Subcutaneous adipose tissue (tissue), 4 donors: Measurements from ENCODE around the gene NUDT3. TPM values are rescaled to one million over a fixed set of nuclear protein-coding genes. Genes with fewer than 3 reads are reported as not detected.

Experiments used
- CTCF ChIP-seq: fragments of 450-650 bp; IDR thresholded peaks from one replicate; pipeline ENCODE4 v1.5.1; 2016; ENCODE audit warnings: low read depth, mild to moderate bottlenecking, control low read depth, antibody characterized with exemption, moderate library complexity
- small RNA-seq: library from RNA; depleted of rRNA; stranded (forward); fragments of <200 nt; gene quantifications from one replicate; pipeline ENCODE3, GENCODE V24; 2016
- total RNA-seq, 4 donors: library from RNA; depleted of rRNA; stranded (reverse); fragments of >200 nt; gene quantifications; one replicate each; pipeline ENCODE4 v1.1.0, GENCODE V29; 2016

Gene NUDT3
- total RNA-seq, 4 donors from 2014 or later: 27.2 to 33.5 (median 30.5) TPM

GRCh38 chr6:34233867-34234266 lies 158.6 kb downstream of the NUDT3 start:
- no peak for TF ChIP-seq CTCF

GRCh38 chr6:34232901-34233300 lies 159.6 kb downstream of the NUDT3 start:
- no peak for TF ChIP-seq CTCF

GRCh38 chr6:34231566-34232336 lies 160.7 kb downstream of the NUDT3 start:
- TF ChIP-seq CTCF: no peak

- TF ChIP-seq CTCF: no peak
Observed at GRCh38 chr6:34230653-34231371, 161.7 kb downstream of the NUDT3 start.

GRCh38 chr6:34229877-34230276 lies 162.6 kb downstream of the NUDT3 start:
- TF ChIP-seq CTCF: no peak

Small RNA genes lying within 50 kb of the gene (small RNA-seq; reads per million reads assigned to genes)
- gene MIR6835: not detected

Other genes with a start within 250 kb of the NUDT3 start
- gene GRM4, start 246.6 kb downstream of the NUDT3 start, total RNA-seq: not detected
- gene HMGA1, start 155.8 kb downstream of the NUDT3 start, total RNA-seq: 10 to 100 TPM; 10.3 to 21.4 (median 13.5) TPM
- 10 to 100 TPM; 11.3 to 23.3 (median 19.5) TPM for gene SMIM29, start 143.7 kb downstream of the NUDT3 start, total RNA-seq
- 1,000 to 10,000 TPM; 1,387 to 2,386 (median 2,131) TPM for gene RPS10, start 33.4 kb upstream of the NUDT3 start, total RNA-seq
- gene PACSIN1, start 73.4 kb upstream of the NUDT3 start, total RNA-seq: under 1 TPM in 1 of 4 donors, not detected in 3; 0.22 TPM
- under 1 TPM in 1 of 4 donors, not detected in 3; 0.22 TPM for gene SPDEF, start 163.7 kb upstream of the NUDT3 start, total RNA-seq